Fibroblast of skin of left biceps (primary cell): ENCODE measurements around the gene DISC1.
"Not testable (repeated sequence)": the region's sequence is repeated elsewhere in the genome, so short reads cannot be mapped to it uniquely, and the experiment has no call there.

Experiments
- DNase-seq, 2 experiments: peaks; one replicate each; pipeline ENCODE4 v3.0.0-alpha.2; 2013; ENCODE audit warnings: low read depth in 2 of 2

The DISC1 gene

DNA sequence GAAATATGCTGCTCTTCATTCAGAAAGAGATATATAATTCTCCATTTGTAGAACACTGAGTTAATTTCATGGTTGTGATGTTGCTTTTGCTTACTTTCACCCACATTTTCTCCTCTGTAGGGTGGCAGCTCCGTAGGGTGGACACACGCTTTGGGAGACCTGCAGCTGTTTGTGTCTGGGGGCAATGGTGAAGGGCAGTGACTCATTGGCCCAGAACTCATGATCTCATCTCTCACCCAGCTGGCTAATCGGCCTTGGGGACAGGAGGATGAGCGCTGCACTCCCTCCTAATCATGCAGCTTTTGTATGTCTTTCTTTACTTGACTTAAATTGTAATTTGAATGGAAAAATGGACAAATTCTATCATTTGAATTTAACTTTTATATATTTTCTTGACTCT, 9.6 kb downstream of the DISC1 start:
- DNase-seq: no peak

DNA sequence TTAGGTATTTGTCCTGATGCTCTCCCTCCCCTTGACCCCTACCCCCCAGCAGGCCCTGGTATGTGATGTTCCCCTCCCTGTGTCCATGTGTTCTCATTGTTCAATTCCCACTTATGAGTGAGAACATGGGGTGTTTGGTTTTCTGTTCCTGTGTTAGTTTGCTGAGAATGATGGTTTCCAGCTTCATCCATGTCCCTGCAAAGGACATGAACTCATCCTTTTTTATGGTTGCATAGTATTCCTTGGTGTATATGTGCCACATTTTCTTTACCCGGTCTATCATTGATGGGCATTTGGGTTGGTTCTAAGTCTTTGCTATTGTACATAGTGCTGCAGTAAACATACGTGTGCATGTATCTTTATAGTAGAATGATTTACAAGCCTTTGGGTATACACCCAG, 10.3 kb downstream of the DISC1 start:
- not testable (repeated sequence) for DNase-seq

- DNase-seq: no peak
These were observed 12.1 kb downstream of the DISC1 start for GRCh38 chr1:231638647-231639046.

DNA sequence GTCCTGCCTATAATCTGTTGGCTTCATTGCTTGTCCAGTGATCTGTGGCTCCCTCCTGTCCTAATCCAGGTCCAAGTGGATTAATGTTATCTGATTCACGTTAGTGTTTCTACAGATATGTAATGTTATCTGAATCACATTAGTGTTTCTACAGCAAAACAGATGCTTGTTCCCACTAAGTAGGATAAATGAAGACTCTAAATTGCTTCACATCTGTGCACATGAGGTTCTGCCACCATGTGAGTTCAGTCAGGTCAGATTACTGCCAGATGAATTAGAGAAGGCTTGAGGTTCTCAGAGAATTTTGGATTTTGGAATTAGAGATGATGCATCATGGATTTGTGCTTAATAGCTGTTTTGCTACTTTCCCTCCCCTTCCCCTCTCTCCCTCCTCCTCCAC, 13.2 kb downstream of the DISC1 start:
- peak; percentile 28 for DNase-seq

GRCh38 chr1:231641444-231641843, 14.9 kb downstream of the DISC1 start:
- DNase-seq: not testable (repeated sequence)

DNA sequence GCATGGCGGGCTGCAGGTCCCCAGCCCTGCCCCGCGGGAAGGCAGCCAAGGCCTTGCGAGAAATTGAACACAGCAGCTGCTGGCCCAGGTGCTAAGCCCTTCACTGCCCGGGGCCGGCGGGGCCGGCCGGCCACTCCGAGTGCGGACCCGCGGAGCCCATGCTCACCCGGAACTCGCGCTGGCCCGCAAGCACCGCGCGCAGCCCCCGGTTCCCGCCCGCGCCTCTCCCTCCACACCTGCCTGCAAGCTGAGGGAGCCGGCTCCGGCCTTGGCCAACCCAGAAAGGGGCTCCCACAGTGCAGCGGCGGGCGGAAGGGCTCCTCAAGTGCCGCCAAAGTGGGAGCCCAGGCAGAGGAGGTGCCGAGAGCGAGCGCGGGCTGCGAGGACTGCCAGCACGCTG, 15.5 kb downstream of the DISC1 start:
- not testable (repeated sequence) for DNase-seq

GRCh38 chr1:231642618-231643017, 16.0 kb downstream of the DISC1 start:
- DNase-seq: no peak

- no peak for DNase-seq
These were observed 16.7 kb downstream of the DISC1 start for GRCh38 chr1:231643071-231643934.

GRCh38 chr1:231643935-231644237, 17.3 kb downstream of the DISC1 start:
- DNase-seq: no peak

- not testable (repeated sequence) for DNase-seq
These were observed 19.0 kb downstream of the DISC1 start for GRCh38 chr1:231645634-231646033.

DNA sequence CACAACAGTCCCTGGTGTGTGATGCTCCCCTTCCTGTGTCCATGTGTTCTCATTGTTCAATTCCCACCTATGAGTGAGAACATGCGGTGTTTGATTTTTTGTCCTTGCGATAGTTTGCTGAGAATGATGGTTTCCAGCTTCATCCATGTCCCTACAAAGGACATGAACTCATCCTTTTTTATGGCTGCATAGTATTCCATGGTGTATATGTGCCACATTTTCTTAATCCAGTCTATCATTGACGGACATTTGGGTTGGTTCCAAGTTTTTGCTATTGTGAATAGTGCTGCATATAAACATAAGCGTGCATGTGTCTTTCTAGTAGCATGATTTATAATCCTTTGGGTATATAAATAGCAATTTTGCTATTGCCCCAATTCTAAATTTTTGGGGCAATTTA, 19.6 kb downstream of the DISC1 start:
- not testable (repeated sequence) for DNase-seq

DNA sequence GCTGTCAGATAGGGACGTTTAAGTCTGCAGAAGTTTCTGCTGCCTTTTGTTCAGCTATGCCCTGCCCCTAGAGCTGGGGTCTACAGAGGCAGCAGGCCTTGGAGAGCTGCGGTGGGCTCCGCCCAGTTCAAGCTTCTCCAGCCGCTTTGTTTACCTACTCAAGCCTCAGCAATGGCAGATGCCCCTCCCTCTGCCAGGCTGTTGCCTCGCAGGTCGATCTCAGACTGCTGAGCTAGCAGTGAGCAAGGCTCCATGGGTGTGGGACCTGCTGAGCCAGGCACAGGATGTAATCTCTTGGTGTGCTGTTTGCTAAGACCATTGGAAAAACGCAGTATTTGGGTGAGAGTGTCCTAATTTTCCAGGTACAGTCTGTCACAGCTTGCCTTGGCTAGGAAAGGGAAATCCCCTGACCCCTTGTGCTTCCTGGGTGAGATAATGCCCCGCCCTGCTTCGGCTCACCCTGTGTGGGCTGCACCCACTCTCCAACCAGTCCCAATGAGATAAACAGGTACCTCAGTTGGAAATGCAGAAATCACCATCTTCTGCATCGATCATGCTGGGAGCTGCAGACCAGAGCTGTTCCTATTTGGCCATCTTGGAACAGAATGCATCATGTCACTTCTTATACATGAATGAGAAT, 25.2 kb downstream of the DISC1 start:
- not testable (repeated sequence) for DNase-seq

DNA sequence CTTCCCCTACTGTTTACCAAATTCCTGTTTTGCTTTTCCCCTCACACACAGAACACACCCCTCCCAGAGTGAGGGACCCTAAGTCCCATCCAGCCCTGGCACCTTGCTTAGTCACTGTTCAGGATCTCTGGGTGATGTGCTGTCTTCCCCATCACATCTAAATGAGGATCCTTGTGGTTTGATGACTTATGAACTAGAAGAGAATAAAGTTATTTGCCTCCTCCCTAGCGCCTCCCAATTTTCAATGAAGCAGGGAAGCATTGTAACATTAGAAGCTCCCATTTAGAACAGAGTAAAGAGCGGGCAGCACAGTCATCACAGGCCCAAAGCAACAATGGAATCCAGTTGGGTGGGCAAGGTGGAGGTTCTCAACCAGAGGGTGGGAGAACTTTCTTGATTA, 27.0 kb downstream of the DISC1 start:
- DNase-seq: no peak

- DNase-seq: no peak
These were observed 30.2 kb downstream of the DISC1 start for GRCh38 chr1:231656741-231657140.

DNA sequence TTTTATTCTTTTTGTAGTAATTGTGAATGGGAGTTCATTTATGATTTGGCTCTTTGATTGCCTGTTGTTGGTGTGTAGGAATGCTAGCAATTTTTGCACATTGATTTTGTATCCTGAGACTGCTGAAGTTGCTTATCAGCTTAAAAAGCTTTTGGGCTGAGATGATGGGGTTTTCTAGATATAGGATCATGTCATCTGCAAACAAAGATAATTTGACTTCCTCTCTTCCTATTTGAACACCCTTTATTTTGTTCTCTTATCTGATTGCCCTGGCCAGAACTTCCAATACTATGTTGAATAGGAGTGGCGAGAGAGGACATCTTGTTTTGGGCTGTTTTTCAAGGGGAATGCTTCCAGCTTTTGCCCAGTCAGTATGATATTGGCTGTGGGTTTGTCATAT, 31.6 kb downstream of the DISC1 start:
- not testable (repeated sequence) for DNase-seq

GRCh38 chr1:231660198-231660597, 33.6 kb downstream of the DISC1 start:
- no peak for DNase-seq

- no peak for DNase-seq
These were observed 36.7 kb downstream of the DISC1 start for GRCh38 chr1:231663211-231663792.

- DNase-seq: no peak
These were observed 38.5 kb downstream of the DISC1 start for GRCh38 chr1:231665101-231665500.

GRCh38 chr1:231665726-231666125, 39.1 kb downstream of the DISC1 start:
- DNase-seq: no peak

GRCh38 chr1:231666220-231666936, 39.8 kb downstream of the DISC1 start:
- no peak for DNase-seq

DNA sequence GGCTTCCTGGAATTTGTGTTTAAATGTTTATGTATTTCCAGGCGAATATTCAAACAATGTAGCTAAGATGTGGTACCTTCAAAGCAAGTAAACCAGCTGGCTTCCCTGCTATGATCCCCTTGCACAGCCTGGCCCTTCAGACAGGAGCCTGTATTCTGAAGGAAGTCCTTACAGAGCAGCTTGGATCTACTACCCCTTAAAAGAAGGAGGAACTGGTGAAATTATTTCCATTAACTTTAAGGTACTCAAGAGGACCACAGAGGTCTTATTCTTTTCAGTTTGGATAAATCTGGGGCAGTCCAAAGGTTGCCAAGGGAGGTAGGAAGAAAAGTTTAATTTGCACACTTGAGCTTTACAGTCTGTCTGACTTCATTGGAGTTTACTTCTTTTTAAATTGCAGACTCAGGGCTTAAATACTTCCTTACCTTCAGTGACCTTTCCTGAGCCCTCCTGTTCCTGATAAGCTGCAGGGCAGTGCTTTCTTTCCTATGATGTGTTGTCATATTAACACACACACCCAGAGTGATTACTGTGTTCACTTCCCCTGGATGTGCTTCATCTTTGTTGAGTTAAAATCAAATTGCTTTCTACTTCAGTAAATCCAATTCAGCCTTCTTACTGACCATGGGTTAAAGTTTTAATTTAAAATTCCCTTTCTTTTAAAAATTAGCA, 40.5 kb downstream of the DISC1 start:
- DNase-seq: no peak
